T-helper 1 cell treated with Interleukin-12 subunit alpha and Interleukin-12 subunit beta and Interleukin-4 antibody, amounts not matched to agents 30 μg/mL and 1 μg/mL, for 36 hours (primary cell): Measurements from ENCODE around the gene CACNB2.
"Not testable (repeated sequence)": the region's sequence is repeated elsewhere in the genome, so short reads cannot be mapped to it uniquely, and the experiment has no call there.

Experiments used
- H3K27ac Mint-ChIP-seq: one replicate; pipeline ENCODE4 v1.8.0; 2021; ENCODE audit warnings: mild to moderate bottlenecking, mixed read lengths
- H3K27me3 Mint-ChIP-seq: one replicate; pipeline ENCODE4 v1.8.0; 2021; ENCODE audit warnings: low read depth, mixed read lengths
- H3K36me3 Mint-ChIP-seq: one replicate; pipeline ENCODE4 v1.8.0; 2021; ENCODE audit warnings: low read depth, mixed read lengths
- H3K4me1 Mint-ChIP-seq: one replicate; pipeline ENCODE4 v1.8.0; 2021; ENCODE audit warnings: low read depth, mixed read lengths
- H3K4me3 Mint-ChIP-seq: one replicate; pipeline ENCODE4 v1.8.0; 2021; ENCODE audit warnings: mild to moderate bottlenecking, moderate library complexity, mixed read lengths
- H3K9me3 Mint-ChIP-seq: one replicate; pipeline ENCODE4 v1.8.0; 2021; ENCODE audit warnings: mixed read lengths

Gene CACNB2

DNA sequence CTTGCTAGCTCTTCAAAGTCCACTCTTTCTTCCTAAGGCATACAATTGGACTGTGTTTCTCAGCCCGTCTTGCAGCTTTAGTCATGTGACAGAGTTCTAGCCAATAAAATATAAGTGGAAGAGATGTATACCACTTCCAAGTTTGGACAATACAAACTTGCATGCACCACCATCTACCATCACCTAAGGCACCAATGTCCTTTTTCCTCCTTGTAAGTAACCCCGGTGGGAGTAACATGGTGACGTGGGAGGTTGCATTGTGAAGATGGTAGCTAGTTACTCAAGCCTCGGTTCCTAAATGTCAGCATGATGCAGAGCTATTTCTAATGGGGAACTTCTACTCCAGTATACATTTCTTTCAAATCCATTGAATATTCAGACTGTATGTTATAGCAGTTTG, 5.3 kb upstream of the CACNB2 start:
- no peaks in the 10 kb centered on the region for H3K4me1 Mint-ChIP-seq
- no peaks in the 10 kb centered on the region for H3K36me3 Mint-ChIP-seq
- H3K4me3 Mint-ChIP-seq, result no peak overlapping the region
- H3K27me3 Mint-ChIP-seq, result peaks cover 9% of the 10 kb centered on the region
- no peaks in the 10 kb centered on the region for H3K9me3 Mint-ChIP-seq
- no peak overlapping the region for H3K27ac Mint-ChIP-seq

DNA sequence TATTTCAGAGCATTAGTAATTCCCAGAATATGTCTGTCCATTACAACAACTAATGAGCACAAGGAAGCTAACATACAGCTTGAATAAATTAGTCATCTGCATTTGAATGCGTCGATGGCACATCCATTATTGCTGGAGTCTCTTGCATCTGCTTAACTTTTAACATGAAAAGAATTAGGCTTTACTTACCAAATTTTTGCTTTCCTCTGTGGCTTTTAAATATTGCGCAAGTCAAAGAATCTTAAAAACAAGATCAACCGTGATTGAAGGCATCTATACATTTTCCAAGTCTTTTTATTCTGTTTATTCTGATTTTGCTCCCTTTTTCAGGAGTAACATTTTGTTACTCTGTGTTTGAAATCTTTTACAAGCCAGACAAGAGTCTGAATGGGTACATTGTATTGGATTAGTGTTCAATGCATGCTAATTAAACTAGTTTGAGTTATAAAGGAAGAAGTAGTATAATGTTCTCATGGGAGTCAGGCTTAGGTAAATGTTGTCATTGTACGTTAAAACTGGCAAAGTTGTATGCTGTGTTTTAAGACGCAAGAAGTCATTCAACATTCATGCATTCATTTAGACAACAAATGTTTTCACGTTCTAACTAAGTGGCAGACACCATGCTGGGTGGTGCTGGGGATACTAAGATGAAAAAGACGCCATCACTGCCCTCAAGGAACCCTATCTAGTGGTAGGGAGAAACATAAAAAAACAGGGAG, 4.0 kb upstream of the CACNB2 start:
- no peaks in the 10 kb centered on the region for H3K36me3 Mint-ChIP-seq
- H3K27ac Mint-ChIP-seq, result no peak overlapping the region
- no peak overlapping the region for H3K4me3 Mint-ChIP-seq
- H3K4me1 Mint-ChIP-seq, result no peaks in the 10 kb centered on the region
- peaks cover 16% of the 10 kb centered on the region for H3K27me3 Mint-ChIP-seq
- no peaks in the 10 kb centered on the region for H3K9me3 Mint-ChIP-seq

DNA sequence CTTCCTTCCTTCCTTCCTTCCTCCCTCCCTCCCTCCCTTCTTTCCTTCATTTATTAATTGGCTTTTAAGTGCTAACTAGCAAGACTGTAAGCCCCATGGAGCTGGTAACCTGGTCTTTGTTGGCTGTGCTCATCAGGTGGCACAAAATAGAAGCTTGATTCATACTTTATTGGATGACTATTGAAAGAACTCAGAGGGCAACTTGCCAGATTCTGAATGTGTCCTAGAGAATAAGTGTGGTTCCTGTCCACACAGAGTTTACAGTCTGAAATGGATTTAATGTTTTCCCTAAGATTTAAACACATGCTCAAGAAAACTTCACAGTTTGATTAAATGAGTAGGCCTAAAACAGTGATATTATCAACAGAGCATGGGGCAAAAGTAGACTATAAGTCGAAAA, 3.1 kb upstream of the CACNB2 start:
- H3K27me3 Mint-ChIP-seq, result peaks cover 24% of the 10 kb centered on the region
- no peaks in the 10 kb centered on the region for H3K36me3 Mint-ChIP-seq
- H3K4me1 Mint-ChIP-seq, result no peaks in the 10 kb centered on the region
- no peak overlapping the region for H3K4me3 Mint-ChIP-seq
- H3K27ac Mint-ChIP-seq, result no peak overlapping the region
- H3K9me3 Mint-ChIP-seq, result no peaks in the 10 kb centered on the region

DNA sequence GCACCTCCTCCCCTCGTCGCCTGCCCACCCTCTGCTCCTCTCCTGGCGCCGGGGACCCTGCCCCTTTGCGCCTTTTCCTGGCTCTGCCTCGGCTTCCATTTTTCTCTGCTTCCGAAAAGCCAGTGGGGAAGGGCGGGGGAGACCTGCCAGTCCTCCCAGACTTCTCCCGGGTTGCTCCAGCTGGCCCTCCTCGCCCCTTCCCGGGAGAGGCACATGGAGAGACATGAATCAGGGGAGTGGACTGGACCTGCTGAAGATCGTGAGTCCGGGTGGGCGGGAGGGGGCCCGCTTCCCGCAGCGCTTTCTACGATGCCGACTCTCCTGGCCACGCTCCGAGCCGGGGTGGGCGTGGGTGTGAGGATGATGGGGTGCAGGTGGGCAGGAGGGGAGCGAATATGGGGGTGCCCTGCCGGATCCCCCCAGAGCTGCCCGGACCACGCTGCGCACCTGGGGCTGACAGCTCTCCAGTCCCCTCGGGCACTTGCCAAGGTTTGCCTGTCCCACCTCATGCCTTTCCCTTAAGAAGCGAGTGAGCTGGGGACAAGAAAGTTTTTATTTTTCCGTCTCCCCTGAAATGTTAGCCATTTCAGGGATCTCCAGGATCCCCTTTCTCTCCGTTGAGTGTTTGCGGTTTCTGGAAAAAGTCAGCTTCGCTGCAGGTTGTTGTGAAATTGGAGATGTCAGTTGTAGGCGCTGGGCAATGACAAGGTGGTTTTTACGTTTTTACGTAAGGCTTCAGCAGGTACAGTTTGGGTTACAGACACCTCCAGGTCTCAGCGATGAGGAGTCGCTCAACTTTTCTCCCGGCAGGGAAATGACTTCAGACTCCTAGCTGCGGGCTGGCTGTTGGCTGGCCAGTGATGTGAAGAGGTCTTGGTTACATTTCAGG, 977 bp downstream of the CACNB2 start:
- Mint-ChIP-seq H3K4me1 (no peaks in the 10 kb centered on the region), H3K9me3 (no peaks in the 10 kb centered on the region), H3K27me3 (peaks cover 35% of the 10 kb centered on the region), H3K27ac (no peak overlapping the region), H3K4me3 (no peak overlapping the region), H3K36me3 (no peaks in the 10 kb centered on the region)

DNA sequence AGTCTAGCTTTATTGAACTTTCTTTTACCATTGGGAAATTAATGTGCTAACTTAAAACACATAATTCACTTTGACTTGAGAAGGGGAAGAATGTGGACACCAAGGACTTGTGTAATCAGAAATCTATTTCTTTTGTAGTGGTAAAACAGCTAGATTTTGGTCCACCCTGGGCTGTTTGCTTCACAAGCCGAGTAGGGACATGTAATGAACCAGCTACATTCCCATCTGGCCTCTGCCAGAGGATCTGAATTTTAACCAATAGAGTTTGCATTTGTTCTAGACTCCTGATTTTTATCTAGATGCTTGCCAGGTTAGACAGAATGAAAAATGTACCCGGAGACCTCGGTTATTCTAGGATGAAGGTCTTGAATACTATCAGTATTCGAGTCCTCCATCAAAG, 1.9 kb downstream of the CACNB2 start:
- Mint-ChIP-seq H3K4me1 (no peaks in the 10 kb centered on the region), H3K27ac (no peak overlapping the region), H3K36me3 (no peaks in the 10 kb centered on the region), H3K9me3 (no peaks in the 10 kb centered on the region), H3K4me3 (no peak overlapping the region), H3K27me3 (peaks cover 35% of the 10 kb centered on the region)

DNA sequence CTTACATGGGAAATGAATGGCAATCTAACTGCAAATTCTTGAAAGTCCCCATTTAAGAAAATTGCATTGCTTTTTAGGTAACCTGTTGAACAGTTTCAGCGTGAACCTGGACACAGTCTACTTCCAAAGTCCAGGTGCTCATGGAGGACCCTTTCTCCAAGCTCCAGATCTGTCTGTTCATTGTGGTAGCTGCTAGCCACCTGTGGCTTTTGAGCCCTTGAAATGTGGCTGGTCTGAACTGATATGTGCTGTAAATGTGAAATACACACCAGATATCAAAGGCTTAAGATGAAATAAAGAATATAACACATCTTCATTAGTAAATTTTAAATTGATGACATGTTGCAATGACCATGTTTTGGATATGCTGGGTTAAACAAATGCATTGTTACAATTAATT, 4.2 kb downstream of the CACNB2 start:
- no peak overlapping the region for H3K27ac Mint-ChIP-seq
- peaks cover 31% of the 10 kb centered on the region for H3K27me3 Mint-ChIP-seq
- H3K4me1 Mint-ChIP-seq, result no peaks in the 10 kb centered on the region
- H3K9me3 Mint-ChIP-seq, result no peaks in the 10 kb centered on the region
- no peaks in the 10 kb centered on the region for H3K36me3 Mint-ChIP-seq
- no peak overlapping the region for H3K4me3 Mint-ChIP-seq

DNA sequence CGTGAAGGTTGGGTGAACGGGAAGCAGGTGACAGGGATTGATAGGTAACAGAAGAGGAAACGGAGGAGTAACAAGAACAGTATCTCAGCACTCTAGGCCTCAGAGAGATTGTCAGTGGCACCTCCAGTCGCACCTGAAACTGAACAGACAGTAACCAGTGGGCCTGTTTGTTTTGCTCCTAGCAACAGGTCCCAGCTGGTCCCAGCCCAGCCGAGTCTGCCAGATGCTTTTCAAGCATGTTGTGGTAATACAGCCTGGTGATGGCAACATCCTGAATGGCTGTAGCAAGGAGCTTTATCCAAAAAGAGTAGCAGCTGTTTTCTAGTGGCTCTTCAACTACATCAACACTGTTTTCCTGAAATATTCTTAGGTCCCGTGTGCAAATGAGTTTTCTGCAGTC, 4.7 kb downstream of the CACNB2 start:
- no peaks in the 10 kb centered on the region for H3K4me1 Mint-ChIP-seq

DNA sequence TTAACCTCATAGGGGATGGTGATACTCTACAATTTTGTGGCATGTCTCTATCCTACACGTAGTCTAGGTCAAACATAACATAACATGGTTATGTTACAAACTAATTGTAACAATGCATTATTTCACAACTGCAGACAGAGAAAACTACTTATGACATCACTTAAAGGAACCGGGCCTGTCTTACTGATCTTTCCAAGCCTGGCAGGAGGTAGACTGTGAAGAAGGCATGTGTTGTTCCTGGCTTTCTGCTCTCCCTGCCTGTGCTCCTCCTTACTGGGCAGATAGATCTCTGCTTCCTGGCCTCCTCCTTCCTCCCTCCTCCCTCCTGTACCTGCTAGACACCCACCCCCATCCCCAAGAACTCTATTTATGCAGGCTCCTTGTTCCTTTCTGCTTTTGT, 5.4 kb downstream of the CACNB2 start:
- Mint-ChIP-seq H3K9me3 (no peaks in the 10 kb centered on the region), H3K27me3 (peaks cover 24% of the 10 kb centered on the region), H3K4me1 (no peaks in the 10 kb centered on the region), H3K27ac (no peak overlapping the region), H3K4me3 (no peak overlapping the region), H3K36me3 (no peaks in the 10 kb centered on the region)

More for the DNA sequence above, 4.7 kb downstream of the CACNB2 start:
- Mint-ChIP-seq H3K36me3 (no peaks in the 10 kb centered on the region), H3K9me3 (no peaks in the 10 kb centered on the region), H3K4me3 (no peak overlapping the region), H3K27me3 (peaks cover 26% of the 10 kb centered on the region), H3K27ac (no peak overlapping the region)

DNA sequence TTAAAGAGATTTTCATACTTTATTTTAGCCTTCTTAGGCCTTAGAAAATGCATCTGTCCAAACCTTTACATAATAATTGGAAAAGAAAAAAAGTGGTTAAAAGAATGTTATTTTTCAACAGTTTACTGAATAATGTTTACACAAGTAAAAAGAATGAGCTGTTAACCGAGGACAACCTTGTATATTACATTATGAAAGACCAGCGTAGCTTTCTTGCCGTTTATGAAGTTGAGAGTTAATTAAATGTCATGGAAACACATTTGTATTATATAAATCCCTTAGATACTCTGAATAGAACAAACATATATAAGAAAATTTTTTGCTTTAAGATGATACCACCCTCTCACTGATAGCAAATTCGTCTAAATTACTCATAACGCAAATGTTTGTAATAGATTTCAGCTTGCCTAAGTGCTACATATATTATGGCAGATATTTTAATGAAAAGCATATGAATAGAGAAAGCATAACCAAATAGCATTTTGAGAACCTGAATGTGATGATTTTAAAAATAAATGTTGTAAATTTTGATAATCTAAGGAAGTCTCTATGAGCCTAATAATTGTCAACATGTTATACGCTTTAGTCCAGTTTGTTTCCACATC, 9.1 kb downstream of the CACNB2 start:
- H3K27me3 Mint-ChIP-seq, result no peaks in the 10 kb centered on the region
- no peaks in the 10 kb centered on the region for H3K9me3 Mint-ChIP-seq
- H3K4me1 Mint-ChIP-seq, result no peaks in the 10 kb centered on the region
- H3K36me3 Mint-ChIP-seq, result no peaks in the 10 kb centered on the region
- H3K27ac Mint-ChIP-seq, result no peak overlapping the region
- no peak overlapping the region for H3K4me3 Mint-ChIP-seq

DNA sequence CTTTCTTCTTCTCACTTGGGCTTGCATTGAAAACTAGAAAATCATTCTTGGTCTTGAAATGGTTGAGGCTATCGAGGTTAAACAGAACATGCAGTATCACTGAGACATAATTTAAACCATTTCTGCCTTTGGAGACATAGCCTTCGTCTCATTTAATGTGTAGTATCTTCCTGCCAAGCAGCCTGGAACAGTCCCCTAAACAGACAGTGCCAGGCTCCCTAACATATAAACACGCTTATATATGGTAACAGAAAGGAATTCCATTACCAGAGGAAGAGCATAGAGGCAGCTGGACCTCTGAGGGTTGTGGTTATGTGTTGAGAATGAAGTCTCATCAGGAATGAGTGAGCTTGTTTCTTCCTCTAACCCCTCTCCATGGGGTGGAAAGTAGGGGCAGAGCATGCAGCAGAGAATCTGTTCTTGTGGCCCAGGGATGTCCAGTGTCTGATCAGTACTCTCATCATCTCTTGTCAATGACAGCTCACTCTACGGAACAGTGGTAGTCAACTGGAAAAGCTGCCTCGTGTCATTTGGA, 11.2 kb downstream of the CACNB2 start:
- Mint-ChIP-seq H3K4me3 (no peak overlapping the region), H3K4me1 (no peaks in the 10 kb centered on the region), H3K27ac (no peak overlapping the region), H3K27me3 (no peaks in the 10 kb centered on the region), H3K9me3 (no peaks in the 10 kb centered on the region), H3K36me3 (no peaks in the 10 kb centered on the region)

DNA sequence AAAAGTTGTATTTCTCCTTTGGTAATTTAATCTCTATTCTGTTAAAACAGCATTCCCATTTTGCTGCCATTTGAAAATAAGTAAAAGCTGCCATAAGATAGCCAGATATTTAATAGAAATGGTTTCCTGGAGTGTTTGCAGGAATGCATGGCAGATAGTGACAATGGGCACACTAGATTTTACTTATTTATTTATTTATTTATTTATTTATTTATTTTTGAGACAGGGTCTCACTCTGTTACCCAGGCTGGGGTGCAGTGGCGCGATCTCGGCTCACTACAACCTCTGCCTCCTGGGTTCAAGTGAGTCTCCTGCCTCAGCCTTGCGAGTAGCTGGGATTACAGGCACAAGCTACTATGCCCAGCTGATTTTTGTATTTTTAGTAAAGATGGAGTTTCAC, 13.2 kb downstream of the CACNB2 start:
- H3K9me3 Mint-ChIP-seq, H3K4me1 Mint-ChIP-seq, H3K36me3 Mint-ChIP-seq, H3K27me3 Mint-ChIP-seq, H3K27ac Mint-ChIP-seq, H3K4me3 Mint-ChIP-seq: not testable (repeated sequence)

DNA sequence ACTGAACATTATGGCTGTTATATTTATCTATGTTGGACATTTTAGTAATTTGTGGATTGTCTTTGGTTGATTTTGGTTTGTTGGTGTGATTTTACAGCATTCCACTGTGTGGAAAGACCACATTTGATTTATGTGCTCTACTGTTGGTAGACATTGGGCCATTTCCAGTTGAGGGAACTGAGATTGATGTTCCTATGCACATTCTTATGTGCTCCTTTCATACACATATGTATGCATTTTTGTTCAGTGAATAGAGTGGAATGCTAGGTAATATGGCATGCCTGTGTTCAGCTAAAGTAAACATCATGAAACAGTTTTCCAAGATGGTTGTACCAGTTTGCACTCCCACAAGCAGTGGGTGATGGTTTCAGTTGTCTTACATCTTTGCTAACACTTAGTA, 15.1 kb downstream of the CACNB2 start:
- no peaks in the 10 kb centered on the region for H3K4me1 Mint-ChIP-seq
- no peaks in the 10 kb centered on the region for H3K9me3 Mint-ChIP-seq
- H3K27ac Mint-ChIP-seq, result no peak overlapping the region
- no peak overlapping the region for H3K4me3 Mint-ChIP-seq
- H3K36me3 Mint-ChIP-seq, result no peaks in the 10 kb centered on the region
- H3K27me3 Mint-ChIP-seq, result no peaks in the 10 kb centered on the region

DNA sequence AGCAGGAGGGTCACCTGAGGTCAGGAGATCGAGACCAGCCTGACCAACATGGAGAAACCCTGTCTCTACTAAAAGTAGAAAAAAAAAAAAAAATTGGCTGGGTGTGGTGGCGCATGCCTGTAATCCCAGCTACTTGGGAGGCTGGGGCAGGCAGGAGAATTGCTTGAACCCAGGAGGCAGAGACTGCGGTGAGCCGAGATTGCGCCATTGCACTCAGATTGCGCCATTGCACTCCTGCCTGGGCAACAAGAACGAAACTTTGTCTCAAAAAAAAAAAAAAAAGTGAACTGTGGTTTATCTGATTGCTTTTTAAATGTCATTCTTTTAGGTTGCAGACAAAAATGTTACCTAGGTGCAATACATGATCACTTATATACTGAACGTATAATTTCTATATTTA, 16.6 kb downstream of the CACNB2 start:
- H3K27me3 Mint-ChIP-seq, H3K36me3 Mint-ChIP-seq, H3K27ac Mint-ChIP-seq, H3K4me3 Mint-ChIP-seq, H3K9me3 Mint-ChIP-seq, H3K4me1 Mint-ChIP-seq: not testable (repeated sequence)

DNA sequence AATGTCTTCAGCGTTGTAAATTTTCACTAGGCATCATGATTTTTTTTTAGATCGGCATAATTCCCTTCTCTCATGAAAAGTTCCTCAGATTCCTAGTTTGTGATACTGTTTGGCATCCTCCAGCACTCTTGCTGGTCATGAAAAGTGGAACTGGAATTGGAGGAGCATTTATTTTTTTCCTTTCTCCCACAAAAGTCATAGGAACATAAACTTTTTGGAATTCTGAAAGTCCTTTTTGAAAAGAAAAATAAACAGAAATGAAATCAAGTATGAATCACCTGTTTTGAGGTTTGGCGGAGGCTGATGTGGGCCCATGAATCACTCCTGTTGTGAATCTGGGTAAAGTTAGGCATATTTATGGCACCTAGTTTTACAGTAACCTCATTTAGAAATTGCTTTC, 17.7 kb downstream of the CACNB2 start:
- Mint-ChIP-seq H3K27me3 (no peaks in the 10 kb centered on the region), H3K27ac (no peak overlapping the region), H3K36me3 (no peaks in the 10 kb centered on the region), H3K9me3 (no peaks in the 10 kb centered on the region), H3K4me1 (no peaks in the 10 kb centered on the region), H3K4me3 (no peak overlapping the region)

DNA sequence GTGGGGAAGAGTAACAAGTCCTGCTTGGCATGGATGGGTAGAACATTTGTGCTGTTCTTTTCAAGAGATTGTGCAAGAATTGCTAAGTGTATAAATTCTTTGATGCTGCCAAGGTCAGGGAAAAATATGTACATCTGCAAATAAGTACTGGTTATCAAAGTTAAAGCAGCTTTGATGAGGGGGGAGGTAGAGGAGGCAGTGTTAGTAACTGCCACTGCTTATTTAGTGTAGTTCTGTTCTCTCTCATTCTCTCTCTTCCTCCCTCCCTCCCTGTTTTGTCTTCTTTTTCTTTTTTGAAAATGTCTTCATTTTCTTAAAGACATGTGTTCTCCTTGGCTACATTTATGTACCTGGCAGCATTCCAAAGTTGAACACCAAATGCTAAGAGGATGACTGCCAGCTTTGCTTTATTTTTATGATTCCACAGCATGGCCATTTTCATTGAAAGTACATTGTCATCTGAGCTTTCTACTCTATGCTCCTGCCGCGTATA, 18.6 kb downstream of the CACNB2 start:
- Mint-ChIP-seq H3K27ac (no peak overlapping the region), H3K9me3 (no peaks in the 10 kb centered on the region), H3K36me3 (no peaks in the 10 kb centered on the region), H3K4me3 (no peak overlapping the region), H3K4me1 (no peaks in the 10 kb centered on the region), H3K27me3 (no peaks in the 10 kb centered on the region)
